Measurements from ENCODE around the gene DNAL1. TPM values are rescaled to one million over a fixed set of nuclear protein-coding genes. Genes with fewer than 3 reads are reported as not detected.
A peak's percentile ranks its signal among the peaks of the same experiment; 100 is the strongest.

The DNAL1 gene
- total and polyA plus RNA-seq, 2 of the 4 experiments (the other 2 are of a cell fraction): 4.5 to 5.4 TPM

- no peak overlapping the region; the same call in 1 of the 2 replicates for H3K4me2 ChIP-seq (ENCODE audit: low read depth, low read length)
- no peaks in the 10 kb centered on the region for H3K27me3 ChIP-seq (ENCODE audit: control insufficient read depth, insufficient read depth, low read length)
- H3K23ac ChIP-seq (ENCODE audit: low read depth, low read length): peak overlapping the region; percentile 23
- H2AFZ ChIP-seq (replicated peaks; ENCODE audit: low read length, poor library complexity): no peak overlapping the region
- ATAC-seq (ENCODE audit: low read depth) (no peak), DNase-seq (no peak)
- no peak overlapping the region for H3K56ac ChIP-seq (ENCODE audit: extremely low read depth, insufficient read depth, low read length)
- in situ Hi-C loops (cut with MboI; ENCODE audit: low sequenced_read_pairs): loop anchor here (5.0 kb wide), 1 partner anchor 77 kb away; no protein-coding TSS in a partner anchor
- dilution Hi-C loops (cut with HindIII; ENCODE audit: low sequenced_read_pairs, unreplicated experiment): no loop called here
- peaks cover 64% of the 10 kb centered on the region for H3K9me1 ChIP-seq (ENCODE audit: insufficient read depth, low read length)
- ChIA-PET CTCF (interaction anchor here (1.0 to 1.3 kb wide), 2 partner anchors 9 to 21 kb away, joined by 3 to 5 read pairs; no protein-coding TSS in a partner anchor), POLR2A (ENCODE audit: unreplicated experiment) (interaction anchor here (0.6 kb wide), 2 partner anchors 18 to 34 kb away, joined by 4 read pairs; no protein-coding TSS in a partner anchor)
- no peak overlapping the region for H3K4me3 ChIP-seq (ENCODE audit: insufficient read depth, low read depth, low read length)
- 0 out of 2 replicates have a peak overlapping the region, but pooled peaks have one; percentile 16 for H3K14ac ChIP-seq (replicated peaks; ENCODE audit: low read depth, low read length)
- H3K27ac ChIP-seq (ENCODE audit: insufficient read depth, low read length): no peak overlapping the region
- TF ChIP-seq SMC3 (IDR thresholded peaks at IDR 0.05; ENCODE audit: low read depth, low read length) (no peak), BHLHE40 (IDR thresholded peaks at IDR 0.05; ENCODE audit: low read depth, low read length) (no peak), MXI1 (IDR thresholded peaks at IDR 0.05; ENCODE audit: borderline replicate concordance, low read depth, low read length) (no peak), FOS (IDR thresholded peaks at IDR 0.05; ENCODE audit: low read depth, low read length) (no peak), CEBPB (IDR thresholded peaks at IDR 0.05; ENCODE audit: low read depth, low read length) (no peak), USF2 (IDR thresholded peaks at IDR 0.05; ENCODE audit: low read depth, low read length) (no peak), RCOR1 (IDR thresholded peaks at IDR 0.05; ENCODE audit: insufficient replicate concordance, low read length) (no peak), MAFK (IDR thresholded peaks at IDR 0.05; ENCODE audit: low read depth, low read length) (no peak)
- no peak overlapping the region for H2BK5ac ChIP-seq (ENCODE audit: low read depth, low read length, poor library complexity, severe bottlenecking)
- H3K36me3 ChIP-seq (ENCODE audit: control insufficient read depth, insufficient read depth, low read length): no peaks in the 10 kb centered on the region; the same call in 1 of the 2 replicates
- no peak overlapping the region for H3K18ac ChIP-seq (ENCODE audit: low read depth, low read length)
- H3K4me1 ChIP-seq (ENCODE audit: control insufficient read depth, insufficient read depth, low read length): peaks cover 61% of the 10 kb centered on the region
- no peak overlapping the region for H4K91ac ChIP-seq (ENCODE audit: insufficient read depth, low read depth, low read length)
- H2BK20ac ChIP-seq (ENCODE audit: low read depth, low read length): no peak overlapping the region
- intact Hi-C loops (cut with micrococcal nuclease): loop anchor here (5.0 kb wide), 3 partner anchors 37 to 102 kb away; partner anchors contain the start of gene PTGR2
- H4K8ac ChIP-seq (ENCODE audit: low read depth in 2 of 2, low read length in 2 of 2): no peak overlapping the region
- H2AK9ac ChIP-seq (replicated peaks; ENCODE audit: low read depth, low read length, poor library complexity): no peak overlapping the region
- no peak overlapping the region; the same call in 1 of the 2 replicates for H3K9ac ChIP-seq (ENCODE audit: low read depth, low read length)
- H3K79me1 ChIP-seq (ENCODE audit: low read depth in 1 of 2, low read length in 2 of 2): peaks cover 22 to 98% of the 10 kb centered on the region in 2 experiments
- H4K5ac ChIP-seq (ENCODE audit: low read depth, low read length): no peak overlapping the region
- no peaks in the 10 kb centered on the region for H3K9me3 ChIP-seq (ENCODE audit: control insufficient read depth, insufficient read depth, low read length)
- H4K20me1 ChIP-seq (ENCODE audit: insufficient read depth, low read length): peaks cover 99% of the 10 kb centered on the region
- no peak overlapping the region for H2AK5ac ChIP-seq (ENCODE audit: low read depth, low read length)
- H2BK15ac ChIP-seq (ENCODE audit: low read depth, low read length): no peak overlapping the region
- no TSS peak for BruUV-seq (replicated peaks)
- no peak overlapping the region for H2BK120ac ChIP-seq (ENCODE audit: low read depth, low read length)
- 62% methylated on average over 2 of the region's 11 CpGs; no CpG with 5 or more reads in 1 of the 2 experiments for WGBS, 2 experiments (ENCODE audit: extremely low coverage in 2 of 2, insufficient read length in 1 of 2)
- no peak overlapping the region for H3K4ac ChIP-seq (ENCODE audit: low read depth, low read length)
These were observed 105.1 kb downstream of the DNAL1 start for GRCh38 chr14:73749706-73750530.

Data from IMR-90 (cell line).